ENCODE measurements around the gene HSPA12A.

Gene HSPA12A

GRCh38 chr10:116627386-116627933 is 114.9 kb downstream of the HSPA12A start:
- no peak for DNase-seq (ENCODE audit: low spot score)

GRCh38 chr10:116626815-116627214 is 115.6 kb downstream of the HSPA12A start:
- DNase-seq (ENCODE audit: low spot score), result no peak

DNA sequence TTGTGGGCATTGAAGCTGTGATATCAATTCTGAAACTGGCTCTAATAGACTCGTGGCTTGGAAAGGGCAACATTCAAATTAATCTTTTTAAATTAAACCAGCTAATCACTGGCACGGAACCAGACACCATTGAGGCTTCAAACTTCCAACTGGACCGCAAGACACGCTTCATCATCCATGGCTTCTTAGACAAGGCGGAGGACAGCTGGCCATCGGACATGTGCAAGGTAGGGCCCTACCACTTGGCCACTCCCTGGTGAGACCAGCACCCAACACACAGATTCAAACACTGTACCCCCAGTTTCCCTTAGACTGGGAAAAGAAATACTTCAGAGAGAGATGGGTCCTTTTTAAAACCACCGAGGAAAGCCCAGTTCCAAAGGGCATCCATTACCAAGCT is 116.5 kb downstream of the HSPA12A start:
- DNase-seq (ENCODE audit: low spot score), result no peak

DNA sequence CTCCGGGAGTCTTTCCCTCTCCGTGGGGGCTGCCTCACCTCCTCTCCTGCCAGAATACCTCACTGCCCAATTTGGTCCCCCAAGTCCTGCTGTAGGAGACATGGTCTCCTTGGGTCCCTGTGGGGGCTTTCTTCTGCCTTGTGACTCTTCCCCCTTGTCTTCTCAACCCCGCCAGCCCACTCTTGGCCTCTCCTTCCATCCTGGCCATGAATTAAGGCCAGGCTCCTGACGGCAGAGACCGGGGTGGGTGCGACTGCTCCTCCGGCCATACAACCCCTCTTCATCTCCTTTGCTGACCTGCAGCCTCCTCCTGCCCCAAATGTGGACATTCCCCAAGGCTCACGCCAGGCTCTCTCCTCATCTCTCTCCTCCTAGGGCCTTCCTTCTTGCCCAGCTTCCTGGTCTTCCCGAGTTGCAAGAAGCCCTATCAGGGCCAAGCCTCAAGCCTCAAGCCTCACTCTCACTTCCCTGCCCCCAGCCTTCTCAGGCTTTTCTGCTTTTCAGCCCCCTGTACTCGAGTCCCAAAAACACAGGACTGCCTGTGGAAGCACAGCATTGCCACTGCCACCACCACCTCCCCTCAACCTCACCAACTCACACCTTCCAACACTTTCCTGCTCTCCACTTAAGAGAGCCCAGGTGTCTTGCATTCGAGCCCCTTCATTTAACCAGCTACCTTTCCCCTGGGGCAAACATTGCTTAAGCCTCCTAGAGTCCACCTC is 120.3 kb downstream of the HSPA12A start:
- no peak for DNase-seq (ENCODE audit: low spot score)

GRCh38 chr10:116621476-116621875 is 120.9 kb downstream of the HSPA12A start:
- no peak for DNase-seq (ENCODE audit: low spot score)

All from hematopoietic multipotent progenitor cell treated with erythropoietin and hydrocortisone succinate and interleukin-3 and kit ligand, for 17 days (in vitro differentiated cells).